A673 (cell line): ENCODE results near the gene CHIC2. TPM values are rescaled to one million over a fixed set of nuclear protein-coding genes. Genes with fewer than 3 reads are reported as not detected.
"Not testable (repeated sequence)": the region's sequence is repeated elsewhere in the genome, so short reads cannot be mapped to it uniquely, and the experiment has no call there.

ENCODE experiments used
- BruUV-seq: library from RNA; stranded (reverse); fragments of 400-500 nt; replicated peaks from 2 replicates; lab custom pipeline; 2021; lab: Mats Ljungman, UMichigan
- CTCF ChIA-PET: fragments of 300-600 bp; sonication (Branson Sonifier 250); formaldehyde crosslinking; loops from one replicate; lab custom pipeline; 2022; ENCODE audit warnings: antibody characterized with exemption; lab: Charles Lee
- POLR2A ChIA-PET: fragments of 300-600 bp; sonication (Branson Sonifier 250); formaldehyde crosslinking; loops from one replicate; lab custom pipeline; 2022; ENCODE audit warnings: antibody characterized with exemption; ENCODE audit not compliant: low non-redundant PET; lab: Charles Lee
- DNase-seq: peaks from one replicate; pipeline ENCODE4 v3.0.0-alpha.2; 2015; ENCODE audit warnings: low spot score
- H3K27ac ChIP-seq: fragments of 200-600 bp; sonication (generic); 2 replicates; pipeline ENCODE4 v1.5.1; 2016; ENCODE audit warnings: mixed run types, low read depth, mild to moderate bottlenecking, mixed read lengths, antibody characterized with exemption, low read length; ENCODE audit not compliant: poor library complexity, severe bottlenecking
- H3K27me3 ChIP-seq: fragments of 200-600 bp; sonication (generic); replicated peaks from 2 replicates; pipeline ENCODE4 v1.6.1; 2017; ENCODE audit warnings: mixed run types, low read depth, mild to moderate bottlenecking, mixed read lengths, antibody characterized with exemption, low read length; ENCODE audit not compliant: insufficient read depth, poor library complexity
- H3K36me3 ChIP-seq: fragments of 200-600 bp; sonication (generic); 2 replicates; pipeline ENCODE4 v1.6.1; 2016; ENCODE audit warnings: mixed run types, mild to moderate bottlenecking, mixed read lengths, antibody characterized with exemption, low read length; ENCODE audit not compliant: insufficient read depth, poor library complexity, severe bottlenecking
- H3K4me1 ChIP-seq: fragments of 200-600 bp; sonication (generic); 2 replicates; pipeline ENCODE4 v1.6.1; 2017; ENCODE audit warnings: mixed run types, mild to moderate bottlenecking, mixed read lengths, antibody characterized with exemption, low read length; ENCODE audit not compliant: insufficient read depth, poor library complexity, severe bottlenecking
- H3K4me3 ChIP-seq: fragments of 200-600 bp; sonication (generic); 2 replicates; pipeline ENCODE4 v1.5.1; 2016; ENCODE audit warnings: low read depth, mixed run types, mild to moderate bottlenecking, mixed read lengths, low read length; ENCODE audit not compliant: poor library complexity, severe bottlenecking
- H3K9me3 ChIP-seq: fragments of 200-600 bp; sonication (generic); 2 replicates; pipeline ENCODE4 v1.6.1; 2016; ENCODE audit warnings: mixed run types, low read depth, mild to moderate bottlenecking, mixed read lengths, antibody characterized with exemption, low read length; ENCODE audit not compliant: poor library complexity, severe bottlenecking
- EZH2 ChIP-seq: fragments of 200-600 bp; sonication (generic); IDR thresholded peaks from 2 replicates; pipeline ENCODE4 v1.6.1; 2017; ENCODE audit warnings: borderline replicate concordance, low read depth, mild to moderate bottlenecking, mixed read lengths, antibody characterized with exemption, low read length; ENCODE audit not compliant: poor library complexity, severe bottlenecking
- intact Hi-C: fragments of 100-400 bp; cut with micrococcal nuclease; formaldehyde crosslinking; loops from one replicate; pipeline ENCODE4 v1.10.0; 2022; ENCODE audit not compliant: unreplicated experiment
- total RNA-seq: library from RNA; stranded (reverse); gene quantifications from 2 replicates; pipeline ENCODE4 v1.2.3, GENCODE V29; 2021
- TF ChIP-seq, protein P1 (sequence below): fragments of 300-800, 200-600 bp; sonication (generic); conservative IDR thresholded peaks from 2 replicates; pipeline ENCODE4 v1.5.1; 2017; ENCODE audit warnings: low read depth, mild to moderate bottlenecking, antibody characterized with exemption, low read length, moderate library complexity, mixed read lengths

Gene CHIC2
- total RNA-seq, 1 experiment from 2014 or later = 8.1 TPM

DNA sequence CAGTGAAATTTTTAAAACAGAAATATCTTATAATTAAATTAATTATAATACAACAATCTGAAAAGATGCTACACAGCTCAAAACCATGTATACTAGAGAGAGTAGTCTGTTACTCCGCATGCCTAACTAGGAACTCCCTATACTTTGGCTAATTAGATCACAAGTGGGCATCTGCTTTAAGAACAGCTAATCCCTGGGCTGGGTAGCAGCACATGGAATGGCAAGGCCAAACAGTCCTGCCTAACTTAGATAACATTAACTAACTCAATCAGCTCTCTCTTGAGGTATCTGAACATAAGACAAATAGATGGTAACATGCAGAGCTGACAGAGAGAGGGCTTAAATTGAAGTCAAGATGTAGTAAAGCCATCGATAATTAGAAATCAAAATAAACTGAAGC lies 9.9 kb downstream of the CHIC2 start:
- intact Hi-C loops = no loop called here
- ChIA-PET CTCF (no interaction called here), POLR2A (no interaction called here)
- Histone ChIP-seq H3K27me3 (no peaks in the 10 kb centered on the region), H3K9me3 (no peaks in the 10 kb centered on the region), H3K4me1 (no peaks in the 10 kb centered on the region), H3K4me3 (no peak overlapping the region), H3K27ac (no peak overlapping the region), H3K36me3 (no peaks in the 10 kb centered on the region)
- no TSS peak for BruUV-seq
- TF ChIP-seq, protein P1, sequence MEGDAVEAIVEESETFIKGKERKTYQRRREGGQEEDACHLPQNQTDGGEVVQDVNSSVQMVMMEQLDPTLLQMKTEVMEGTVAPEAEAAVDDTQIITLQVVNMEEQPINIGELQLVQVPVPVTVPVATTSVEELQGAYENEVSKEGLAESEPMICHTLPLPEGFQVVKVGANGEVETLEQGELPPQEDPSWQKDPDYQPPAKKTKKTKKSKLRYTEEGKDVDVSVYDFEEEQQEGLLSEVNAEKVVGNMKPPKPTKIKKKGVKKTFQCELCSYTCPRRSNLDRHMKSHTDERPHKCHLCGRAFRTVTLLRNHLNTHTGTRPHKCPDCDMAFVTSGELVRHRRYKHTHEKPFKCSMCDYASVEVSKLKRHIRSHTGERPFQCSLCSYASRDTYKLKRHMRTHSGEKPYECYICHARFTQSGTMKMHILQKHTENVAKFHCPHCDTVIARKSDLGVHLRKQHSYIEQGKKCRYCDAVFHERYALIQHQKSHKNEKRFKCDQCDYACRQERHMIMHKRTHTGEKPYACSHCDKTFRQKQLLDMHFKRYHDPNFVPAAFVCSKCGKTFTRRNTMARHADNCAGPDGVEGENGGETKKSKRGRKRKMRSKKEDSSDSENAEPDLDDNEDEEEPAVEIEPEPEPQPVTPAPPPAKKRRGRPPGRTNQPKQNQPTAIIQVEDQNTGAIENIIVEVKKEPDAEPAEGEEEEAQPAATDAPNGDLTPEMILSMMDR = no peak
- TF ChIP-seq EZH2 = no peak
- DNase-seq = no peak

DNA sequence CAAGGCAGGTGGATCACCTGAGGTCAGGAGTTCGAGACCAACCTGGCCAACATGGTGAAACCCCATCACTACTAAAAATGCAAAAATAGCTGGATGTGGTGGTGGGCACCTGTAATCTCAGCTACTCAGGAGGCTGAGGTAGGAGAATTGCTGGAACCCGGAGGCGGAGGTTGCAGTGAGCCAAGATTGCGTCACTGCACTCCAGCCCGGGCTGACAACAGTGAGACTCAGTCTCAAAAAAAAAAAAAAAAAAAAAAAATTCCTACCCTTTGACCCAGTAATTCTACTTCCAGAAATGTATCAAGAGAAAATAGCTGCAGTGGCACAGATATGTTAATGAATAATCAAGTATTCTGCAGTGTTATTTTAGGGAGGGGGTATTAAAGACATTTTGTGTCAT lies 11.1 kb downstream of the CHIC2 start:
- intact Hi-C loops, POLR2A ChIA-PET, CTCF ChIA-PET: not testable (repeated sequence)

DNA sequence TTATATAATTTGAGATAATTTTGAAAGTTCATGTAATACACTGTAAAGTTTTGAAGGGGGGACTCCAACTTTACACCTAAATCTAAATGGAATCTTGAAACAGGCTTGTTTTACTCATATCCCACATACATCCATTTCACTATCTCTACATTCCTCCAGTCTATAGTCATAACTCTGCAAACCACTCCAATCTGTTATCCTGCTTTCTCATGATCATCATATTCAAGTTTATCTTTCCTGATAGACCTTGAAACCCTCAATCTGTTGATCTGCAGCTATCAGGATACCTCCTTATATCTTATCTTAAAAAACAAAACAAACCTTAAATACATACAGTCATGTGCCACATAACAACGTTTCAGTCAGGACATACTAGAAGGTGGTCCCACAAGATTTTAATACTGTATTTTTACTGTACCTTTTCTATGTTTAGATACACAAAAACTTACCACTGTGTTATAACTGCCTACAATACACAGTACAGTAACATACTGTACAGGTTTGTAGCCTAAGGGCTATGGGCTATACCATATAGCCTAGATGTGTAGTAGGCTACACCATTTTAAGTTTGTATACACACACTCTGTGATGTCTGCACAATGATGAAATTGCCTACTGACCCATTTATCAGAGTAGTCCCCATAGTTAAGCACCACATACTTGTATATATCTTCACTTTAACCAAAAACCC lies 14.0 kb downstream of the CHIC2 start:
- ChIA-PET POLR2A (no interaction called here), CTCF (no interaction called here)
- Histone ChIP-seq H3K9me3 (no peaks in the 10 kb centered on the region), H3K4me3 (no peak overlapping the region), H3K27me3 (no peaks in the 10 kb centered on the region), H3K36me3 (no peaks in the 10 kb centered on the region), H3K4me1 (no peaks in the 10 kb centered on the region), H3K27ac (no peak overlapping the region)
- no peak for DNase-seq
- TF ChIP-seq, protein P1 = no peak
- TF ChIP-seq EZH2 = no peak
- intact Hi-C loops = no loop called here
- no TSS peak for BruUV-seq

More for the DNA sequence above, 11.1 kb downstream of the CHIC2 start:
- not testable (repeated sequence) for H3K9me3 ChIP-seq, H3K27ac ChIP-seq, H3K27me3 ChIP-seq, DNase-seq, H3K4me1 ChIP-seq, H3K4me3 ChIP-seq, BruUV-seq, H3K36me3 ChIP-seq

DNA sequence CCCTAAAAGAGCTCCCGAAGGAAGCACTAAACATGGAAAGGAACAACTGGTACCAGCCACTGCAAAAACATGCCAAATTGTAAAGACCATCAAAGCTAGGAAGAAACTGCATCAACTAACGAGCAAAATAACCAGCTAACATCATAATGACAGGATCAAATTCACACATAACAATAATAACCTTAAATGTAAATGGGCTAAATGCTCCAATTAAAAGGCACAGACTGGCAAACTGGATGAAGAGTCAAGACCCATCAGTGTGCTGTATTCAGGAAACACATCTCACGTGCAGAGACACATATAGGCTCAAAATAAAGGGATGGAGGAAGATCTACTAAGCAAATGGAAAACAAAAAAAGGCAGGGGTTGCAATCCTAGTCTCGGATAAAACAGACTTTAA lies 20.8 kb downstream of the CHIC2 start:
- DNase-seq, H3K36me3 ChIP-seq, H3K9me3 ChIP-seq, CTCF ChIA-PET, POLR2A ChIA-PET, H3K4me3 ChIP-seq, BruUV-seq, H3K4me1 ChIP-seq, H3K27ac ChIP-seq, intact Hi-C loops, H3K27me3 ChIP-seq: not testable (repeated sequence)
